GM18519 (cell line): ENCODE results near the gene DIRAS2.
"Not testable (repeated sequence)": the region's sequence is repeated elsewhere in the genome, so short reads cannot be mapped to it uniquely, and the experiment has no call there.

Experiments used
- ATAC-seq: cut with Tn5 transposase; IDR thresholded peaks from one replicate; pipeline ENCODE4 v1.9.1; 2021; ENCODE audit warnings: mild to moderate bottlenecking, moderate library complexity; ENCODE audit not compliant: unreplicated experiment, low FRiP score

DIRAS2 gene, protein sequence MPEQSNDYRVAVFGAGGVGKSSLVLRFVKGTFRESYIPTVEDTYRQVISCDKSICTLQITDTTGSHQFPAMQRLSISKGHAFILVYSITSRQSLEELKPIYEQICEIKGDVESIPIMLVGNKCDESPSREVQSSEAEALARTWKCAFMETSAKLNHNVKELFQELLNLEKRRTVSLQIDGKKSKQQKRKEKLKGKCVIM

GRCh38 chr9:90642570-90643539, at the start of gene DIRAS2:
TSS of gene DIRAS2 (minus strand) at chr9:90642824. CDS start at chr9:90613827, 28,997 bp downstream.
- ATAC-seq, result no peak

- ATAC-seq, result no peak
These were observed 42.1 kb upstream of the DIRAS2 start for GRCh38 chr9:90684736-90685135.

DNA sequence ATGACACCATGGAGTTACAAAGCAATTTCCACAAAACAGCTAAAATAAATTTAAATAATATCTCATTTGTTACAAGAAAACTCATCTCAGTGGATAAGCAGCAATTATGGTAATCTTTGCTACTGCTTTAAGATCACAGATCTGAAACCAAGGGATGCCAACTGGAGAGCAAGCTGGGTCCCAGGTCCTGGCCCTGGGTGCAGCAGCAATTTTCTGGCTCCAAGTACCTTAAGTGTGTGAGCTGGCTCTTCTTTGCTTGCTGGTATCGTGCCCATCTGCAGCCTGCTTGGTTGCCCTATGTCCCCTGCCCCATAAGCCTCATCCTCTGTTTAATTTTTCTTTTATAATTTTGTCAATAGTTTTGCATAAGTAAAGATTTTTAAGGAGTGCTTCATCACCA, 41.5 kb upstream of the DIRAS2 start:
- no peak for ATAC-seq

DNA sequence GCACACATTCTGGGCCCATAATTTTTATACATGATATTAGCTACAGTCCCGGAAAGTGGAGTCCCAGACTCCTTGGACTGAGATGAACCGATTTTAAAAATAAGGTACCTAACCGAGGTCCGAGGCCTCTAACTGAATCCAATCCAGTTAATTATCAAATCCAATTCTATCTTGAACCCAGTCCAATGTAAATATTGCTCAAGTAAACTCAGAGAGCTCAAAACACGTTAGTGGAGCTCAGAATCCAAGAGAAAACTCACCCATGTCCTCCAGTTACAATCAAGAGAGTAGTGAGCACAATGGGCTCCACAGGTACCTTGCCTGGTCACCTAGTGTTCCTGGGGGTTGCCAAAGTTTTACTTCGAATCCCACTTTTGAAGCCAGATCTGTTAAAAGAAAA, 37.9 kb upstream of the DIRAS2 start:
- ATAC-seq, result no peak

DNA sequence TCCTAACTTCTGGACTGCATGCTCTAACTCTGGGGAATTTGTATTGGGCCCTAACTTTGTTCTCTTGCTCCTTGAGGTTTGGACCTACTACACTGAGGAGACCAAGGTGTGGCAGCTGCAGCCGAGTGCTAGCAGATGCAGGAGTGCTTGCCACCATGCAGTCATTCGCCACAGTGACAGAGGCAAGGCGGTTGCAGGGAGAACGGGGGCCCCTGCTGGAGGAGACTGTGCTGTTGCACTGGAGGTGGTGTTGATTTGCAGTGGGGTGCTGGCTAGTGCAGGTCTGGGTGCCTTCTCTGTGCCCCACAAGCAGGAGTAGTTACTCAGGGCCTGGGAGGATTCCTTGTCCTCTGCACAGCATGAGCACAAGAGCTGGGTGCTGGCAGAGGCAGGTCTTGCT, 22.4 kb upstream of the DIRAS2 start:
- no peak for ATAC-seq

- ATAC-seq, result no peak
These were observed 17.2 kb upstream of the DIRAS2 start for GRCh38 chr9:90659650-90660364.

DNA sequence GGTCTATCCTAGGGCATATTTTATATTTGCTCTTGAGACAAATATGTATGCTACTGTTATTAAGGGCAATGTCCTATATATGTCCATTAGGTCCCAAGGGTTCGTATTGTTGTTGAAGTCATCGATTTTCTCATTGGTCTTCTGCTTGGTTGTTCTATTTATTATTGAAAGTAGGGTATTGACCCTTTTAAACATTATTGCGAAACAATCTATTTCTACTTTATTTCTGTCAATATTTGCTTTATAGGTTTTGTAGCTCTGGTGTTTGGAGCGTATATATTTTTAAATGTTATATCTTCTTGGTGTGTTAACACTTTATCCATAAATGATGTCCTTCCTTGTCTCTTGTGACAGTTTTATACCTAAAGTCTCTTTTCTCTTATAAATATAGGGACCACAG, 16.2 kb upstream of the DIRAS2 start:
- no peak for ATAC-seq

DNA sequence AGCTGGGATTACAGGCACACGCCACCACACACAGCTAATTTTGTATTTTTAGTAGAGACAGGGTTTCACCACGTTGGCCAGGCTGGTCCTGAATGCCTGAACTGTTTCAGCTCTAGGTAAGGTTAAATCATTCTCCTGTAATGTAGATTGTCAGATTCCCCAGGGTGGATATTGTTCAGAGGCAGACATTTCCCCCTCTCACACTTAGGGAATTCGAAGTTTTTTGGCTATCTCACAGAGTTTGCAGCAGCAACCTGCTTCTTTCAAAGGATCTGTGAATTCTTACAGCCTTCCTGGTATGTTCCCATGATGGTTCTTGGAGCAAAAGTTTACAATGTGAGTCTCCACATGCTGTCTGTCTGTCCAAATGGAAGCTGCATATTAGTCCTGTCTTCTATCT, 15.6 kb upstream of the DIRAS2 start:
- no peak for ATAC-seq

GRCh38 chr9:90656876-90657275, 14.3 kb upstream of the DIRAS2 start:
- ATAC-seq, result not testable (repeated sequence)

DNA sequence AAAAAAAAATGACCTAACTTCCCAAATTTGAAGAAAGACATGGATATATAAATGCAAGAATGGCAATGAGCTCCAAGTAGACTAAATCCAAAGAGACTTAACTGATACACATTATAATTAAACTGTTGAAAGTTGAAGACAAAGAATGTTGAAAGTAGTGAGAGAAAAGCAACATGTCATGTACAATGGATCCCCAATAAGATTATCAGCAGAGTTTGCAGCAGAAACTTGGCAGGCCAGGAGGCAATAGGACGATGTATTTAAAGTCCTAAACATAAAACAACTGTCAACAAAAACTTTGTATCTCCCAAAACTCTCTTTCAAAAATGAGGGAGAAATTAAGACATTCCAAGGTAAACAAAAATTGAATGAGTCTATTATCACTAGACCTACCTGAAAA, 8.6 kb upstream of the DIRAS2 start:
- no peak for ATAC-seq

- ATAC-seq, result no peak
These were observed 5.2 kb upstream of the DIRAS2 start for GRCh38 chr9:90647843-90648242.

GRCh38 chr9:90645721-90646120, 3.1 kb upstream of the DIRAS2 start:
- no peak for ATAC-seq

DNA sequence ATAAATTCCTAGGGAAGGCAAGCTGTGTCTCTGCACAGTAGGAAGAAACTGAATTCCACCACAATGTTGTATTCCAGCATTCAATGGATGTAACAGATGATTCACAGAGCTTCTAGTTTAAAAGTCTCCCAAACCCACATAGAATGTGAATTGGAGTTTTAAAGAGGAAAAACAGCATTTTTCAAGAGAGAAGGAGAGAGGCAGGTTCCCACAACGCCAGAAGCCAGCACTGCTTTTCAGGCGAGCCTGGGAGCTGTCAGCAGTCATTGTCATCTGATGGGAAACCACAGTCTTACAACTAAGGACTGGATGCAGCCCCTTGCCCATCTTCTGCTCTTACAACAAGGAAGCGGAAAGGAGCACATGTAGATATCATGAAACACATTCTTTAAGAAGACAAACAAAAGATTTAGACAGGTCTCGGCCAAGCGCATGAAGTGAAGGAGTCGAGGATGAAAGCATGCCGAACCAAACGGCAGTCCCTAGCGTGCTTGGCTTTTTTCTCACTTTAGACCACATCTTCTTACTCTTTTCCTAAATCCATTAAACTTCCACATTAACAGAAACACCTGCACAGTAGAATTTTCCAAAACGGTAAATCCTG, 638 bp downstream of the DIRAS2 start:
- no peak for ATAC-seq

- no peak for ATAC-seq
These were observed 1.5 kb downstream of the DIRAS2 start for GRCh38 chr9:90641086-90641485.

- ATAC-seq, result no peak
These were observed 2.3 kb downstream of the DIRAS2 start for GRCh38 chr9:90640361-90640760.

- ATAC-seq, result no peak
These were observed 5.0 kb downstream of the DIRAS2 start for GRCh38 chr9:90637626-90638025.

DNA sequence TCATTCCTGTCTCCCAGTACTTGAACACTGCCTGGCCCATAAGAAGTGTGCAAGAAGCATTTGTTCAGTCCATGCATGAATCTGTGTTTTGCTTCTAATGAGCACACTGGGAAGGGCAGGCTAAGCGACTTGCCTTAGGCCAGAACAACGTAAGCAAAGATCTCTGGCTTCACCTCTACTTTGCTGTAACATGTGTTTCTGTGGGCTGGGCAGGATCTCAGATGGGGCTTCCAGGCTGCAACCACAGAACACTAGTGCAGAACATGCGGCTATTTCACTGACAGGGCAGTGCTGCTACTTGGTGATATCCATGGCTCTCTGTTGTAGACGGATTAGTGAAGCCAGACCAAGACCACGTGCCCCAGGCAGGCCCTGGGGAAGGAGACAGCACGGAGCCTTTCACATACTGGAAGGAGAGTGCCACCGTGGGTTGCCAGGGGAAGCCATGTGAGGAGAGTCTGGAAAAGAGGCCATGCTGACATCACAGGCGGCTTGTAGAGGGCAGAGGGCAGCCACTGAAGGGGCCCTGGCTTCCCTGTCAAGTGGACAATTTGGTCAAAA, 9.9 kb downstream of the DIRAS2 start:
- ATAC-seq, result no peak

GRCh38 chr9:90631964-90632363, 10.7 kb downstream of the DIRAS2 start:
- ATAC-seq, result no peak

- no peak for ATAC-seq
These were observed 12.6 kb downstream of the DIRAS2 start for GRCh38 chr9:90629991-90630390.

- ATAC-seq, result no peak
These were observed 13.3 kb downstream of the DIRAS2 start for GRCh38 chr9:90629354-90629753.
